HAP-1 (cell line): ENCODE results near the gene SH2D1B.

Experiments
- DNase-seq, 2 experiments: peaks; one replicate each; pipeline ENCODE4 v3.0.0-alpha.2; 2016 to 2020; ENCODE audit warnings: low spot score in 2 of 2
- H3K27me3 ChIP-seq: fragments of 250-450 bp; sonication (Bioruptor Pico); 2 replicates; pipeline ENCODE4 v1.5.1; 2020; ENCODE audit warnings: low read depth, mild to moderate bottlenecking, moderate library complexity
- H3K36me3 ChIP-seq: fragments of 250-450 bp; sonication (Bioruptor Pico); replicated peaks from 2 replicates; pipeline ENCODE4 v1.5.1; 2020; ENCODE audit warnings: mild to moderate bottlenecking
- H3K4me1 ChIP-seq: fragments of 250-450 bp; sonication (Bioruptor Pico); 2 replicates; pipeline ENCODE4 v1.5.1; 2020; ENCODE audit warnings: mild to moderate bottlenecking
- H3K4me3 ChIP-seq: fragments of 250-450 bp; sonication (Bioruptor Pico); 2 replicates; pipeline ENCODE4 v1.5.1; 2020; ENCODE audit warnings: mild to moderate bottlenecking, moderate library complexity
- H3K9me3 ChIP-seq: fragments of 250-450 bp; sonication (Bioruptor Pico); 2 replicates; pipeline ENCODE4 v1.5.1; 2020; ENCODE audit warnings: mild to moderate bottlenecking, moderate library complexity
- in situ Hi-C: fragments of 300-500 bp; cut with MboI; formaldehyde crosslinking; loops from 3 replicates; pipeline ENCODE4 v1.14.3; 2020; ENCODE audit warnings: low sequenced_read_pairs, inconsistent platforms, mixed read lengths

The SH2D1B gene

DNA sequence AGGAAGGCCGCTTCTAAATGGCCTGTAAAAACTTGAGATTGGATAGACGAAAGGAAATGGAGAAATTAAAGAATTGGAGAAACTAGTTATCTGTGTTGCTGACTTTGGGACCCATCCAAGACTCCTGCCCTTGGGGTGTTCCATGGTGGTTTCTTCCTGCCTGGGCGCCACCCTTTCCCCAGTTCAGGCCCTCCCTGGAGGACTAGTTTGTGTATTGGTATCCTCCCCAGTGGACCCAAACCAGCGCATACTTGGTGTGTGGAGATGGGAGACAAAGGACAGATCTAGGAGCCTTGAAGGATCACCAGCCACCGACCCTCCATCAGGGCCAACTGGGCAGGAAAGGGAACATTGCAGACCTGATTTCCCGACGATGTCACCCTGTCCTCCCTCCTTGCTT is 42.4 kb downstream of the SH2D1B start:
- H3K27me3 ChIP-seq = no peaks in the 10 kb centered on the region
- in situ Hi-C loops = no loop called here
- H3K4me1 ChIP-seq = no peaks in the 10 kb centered on the region
- no peaks in the 10 kb centered on the region for H3K9me3 ChIP-seq
- DNase-seq = no peak
- H3K36me3 ChIP-seq = no peaks in the 10 kb centered on the region
- no peak overlapping the region for H3K4me3 ChIP-seq

- Histone ChIP-seq H3K36me3 (no peaks in the 10 kb centered on the region), H3K9me3 (no peaks in the 10 kb centered on the region), H3K4me3 (no peak overlapping the region), H3K27me3 (no peaks in the 10 kb centered on the region), H3K4me1 (no peaks in the 10 kb centered on the region)
- DNase-seq = no peak
- in situ Hi-C loops = no loop called here
Measured at GRCh38 chr1:162368451-162368850, 43.5 kb downstream of the SH2D1B start.

- in situ Hi-C loops = no loop called here
- Histone ChIP-seq H3K4me1 (no peaks in the 10 kb centered on the region), H3K4me3 (no peak overlapping the region), H3K27me3 (no peaks in the 10 kb centered on the region), H3K9me3 (no peaks in the 10 kb centered on the region), H3K36me3 (no peaks in the 10 kb centered on the region)
- no peak for DNase-seq
Measured at GRCh38 chr1:162367772-162368171, 44.2 kb downstream of the SH2D1B start.

GRCh38 chr1:162367073-162367472 is 44.9 kb downstream of the SH2D1B start:
- Histone ChIP-seq H3K4me3 (no peak overlapping the region), H3K27me3 (no peaks in the 10 kb centered on the region), H3K4me1 (no peaks in the 10 kb centered on the region), H3K36me3 (no peaks in the 10 kb centered on the region), H3K9me3 (no peaks in the 10 kb centered on the region)
- DNase-seq = no peak
- in situ Hi-C loops = no loop called here

DNA sequence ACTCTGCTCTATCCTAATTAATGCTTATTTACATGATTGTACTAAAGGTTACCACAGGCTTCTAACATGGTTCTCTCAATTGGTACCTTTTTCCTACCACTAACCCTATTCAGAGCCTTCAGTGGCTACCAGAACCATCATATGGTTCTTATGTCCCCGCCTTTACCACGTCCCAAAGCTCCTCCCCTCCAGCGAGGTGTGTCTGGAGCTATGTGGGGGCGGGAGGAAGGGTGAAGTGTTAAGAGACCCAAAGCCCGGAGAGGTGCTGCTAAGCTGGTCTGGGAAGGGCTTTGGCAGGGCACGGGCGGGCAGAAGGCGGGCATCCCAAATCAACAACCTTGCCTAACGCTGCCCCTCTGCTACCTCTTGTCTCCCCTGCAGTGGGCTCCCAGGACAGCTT is 45.3 kb downstream of the SH2D1B start:
- in situ Hi-C loops = no loop called here

DNA sequence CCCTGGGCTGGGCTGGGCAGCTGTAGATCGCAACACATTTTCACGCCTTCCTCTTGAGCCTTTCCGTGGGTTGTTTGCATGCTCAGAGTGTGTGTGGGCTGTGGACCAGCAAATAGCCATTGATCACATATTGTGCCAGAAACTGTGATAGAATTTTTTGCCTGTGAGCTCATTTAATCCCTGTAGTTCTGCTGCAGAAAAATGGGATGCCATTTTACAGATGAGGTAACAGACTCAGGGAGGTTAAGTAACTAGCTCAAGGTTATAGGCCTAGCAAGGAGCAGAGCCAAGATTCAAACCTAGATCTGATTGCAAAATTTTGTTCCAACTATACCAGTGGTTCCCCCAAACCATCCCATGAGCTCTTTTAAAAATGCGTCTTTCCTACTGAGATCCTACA is 45.8 kb downstream of the SH2D1B start:
- H3K9me3 ChIP-seq = no peaks in the 10 kb centered on the region
- no peak overlapping the region for H3K4me3 ChIP-seq
- in situ Hi-C loops = no loop called here
- H3K27me3 ChIP-seq = no peaks in the 10 kb centered on the region
- H3K4me1 ChIP-seq = no peaks in the 10 kb centered on the region
- no peak for DNase-seq
- H3K36me3 ChIP-seq = no peaks in the 10 kb centered on the region

More for the DNA sequence above, 45.3 kb downstream of the SH2D1B start:
- DNase-seq = no peak
- Histone ChIP-seq H3K27me3 (no peaks in the 10 kb centered on the region), H3K4me1 (no peaks in the 10 kb centered on the region), H3K36me3 (no peaks in the 10 kb centered on the region), H3K4me3 (no peak overlapping the region), H3K9me3 (no peaks in the 10 kb centered on the region)

DNA sequence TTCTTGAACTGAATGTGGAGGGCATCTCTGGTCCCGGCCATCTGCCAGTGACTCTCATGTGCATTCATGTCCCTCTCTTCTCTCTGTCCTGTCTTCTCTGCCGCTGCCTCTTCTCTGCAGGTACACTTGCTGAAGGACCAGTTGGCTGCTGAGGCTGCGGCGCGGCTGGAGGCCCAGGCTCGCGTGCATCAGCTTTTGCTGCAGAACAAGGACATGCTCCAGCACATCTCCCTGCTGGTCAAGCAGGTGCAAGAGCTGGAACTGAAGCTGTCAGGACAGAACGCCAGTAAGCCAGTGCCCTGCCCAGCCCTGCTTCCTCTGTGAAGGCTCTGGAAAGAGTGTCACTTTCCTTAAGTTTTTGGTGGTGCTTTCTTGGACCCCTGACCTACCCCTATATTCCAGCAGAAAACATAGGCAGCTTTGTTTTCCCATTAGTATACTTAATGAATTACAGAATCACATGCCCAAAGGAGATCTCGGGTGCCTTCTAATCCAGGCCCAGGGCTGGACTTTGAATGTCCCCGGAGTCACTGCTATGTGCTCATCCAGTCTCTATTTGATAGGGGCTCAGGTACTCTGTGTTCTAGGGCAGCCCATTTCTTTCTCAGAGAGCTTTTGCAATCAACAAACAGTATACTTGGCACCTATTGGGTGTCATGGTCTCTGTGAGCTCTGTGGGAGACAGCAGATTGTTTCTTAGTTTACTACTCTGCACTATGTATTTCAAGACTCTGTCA is 46.5 kb downstream of the SH2D1B start:
- no peaks in the 10 kb centered on the region for H3K4me1 ChIP-seq
- no peaks in the 10 kb centered on the region for H3K9me3 ChIP-seq
- in situ Hi-C loops = no loop called here
- no peak for DNase-seq
- no peaks in the 10 kb centered on the region for H3K36me3 ChIP-seq
- H3K27me3 ChIP-seq = no peaks in the 10 kb centered on the region
- no peak overlapping the region for H3K4me3 ChIP-seq

GRCh38 chr1:162364498-162364897 is 47.4 kb downstream of the SH2D1B start:
- Histone ChIP-seq H3K36me3 (no peaks in the 10 kb centered on the region), H3K4me1 (no peaks in the 10 kb centered on the region), H3K9me3 (no peaks in the 10 kb centered on the region), H3K27me3 (no peaks in the 10 kb centered on the region), H3K4me3 (no peak overlapping the region)
- in situ Hi-C loops = no loop called here
- no peak for DNase-seq

- no peaks in the 10 kb centered on the region for H3K36me3 ChIP-seq
- no peaks in the 10 kb centered on the region for H3K27me3 ChIP-seq
- DNase-seq = no peak
- no peaks in the 10 kb centered on the region for H3K9me3 ChIP-seq
- no peaks in the 10 kb centered on the region for H3K4me1 ChIP-seq
- in situ Hi-C loops = no loop called here
- no peak overlapping the region for H3K4me3 ChIP-seq
Measured at GRCh38 chr1:162363823-162364222, 48.1 kb downstream of the SH2D1B start.

DNA sequence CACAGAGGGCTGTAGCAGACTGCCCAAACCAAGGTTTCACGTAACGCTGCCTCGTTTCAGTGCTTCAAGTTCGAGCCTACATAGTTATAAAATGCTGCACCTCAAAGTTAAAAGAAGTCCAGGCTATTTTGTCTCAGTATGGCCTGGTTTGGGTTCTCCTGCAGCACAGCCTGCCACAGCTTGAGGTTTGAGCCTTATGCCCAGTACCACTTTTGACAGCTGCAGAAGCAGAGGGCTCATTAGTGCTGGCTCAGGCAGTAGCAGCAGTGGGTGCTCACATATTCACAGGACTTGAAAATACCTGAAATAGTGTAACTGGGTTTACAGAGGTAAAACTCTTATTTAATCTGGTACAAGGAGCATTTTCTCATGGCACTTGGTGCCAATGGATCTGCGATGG is 50.6 kb downstream of the SH2D1B start:
- in situ Hi-C loops = no loop called here
- H3K4me1 ChIP-seq = no peaks in the 10 kb centered on the region
- H3K27me3 ChIP-seq = no peaks in the 10 kb centered on the region
- H3K4me3 ChIP-seq = no peak overlapping the region
- no peaks in the 10 kb centered on the region for H3K9me3 ChIP-seq
- DNase-seq = no peak
- H3K36me3 ChIP-seq = no peaks in the 10 kb centered on the region

GRCh38 chr1:162360874-162361260 is 51.1 kb downstream of the SH2D1B start:
- in situ Hi-C loops = no loop called here
- no peak for DNase-seq
- Histone ChIP-seq H3K4me3 (no peak overlapping the region), H3K36me3 (no peaks in the 10 kb centered on the region), H3K27me3 (no peaks in the 10 kb centered on the region), H3K4me1 (no peaks in the 10 kb centered on the region), H3K9me3 (no peaks in the 10 kb centered on the region)

- Histone ChIP-seq H3K36me3 (no peaks in the 10 kb centered on the region), H3K4me3 (no peak overlapping the region), H3K27me3 (no peaks in the 10 kb centered on the region), H3K9me3 (no peaks in the 10 kb centered on the region), H3K4me1 (no peaks in the 10 kb centered on the region)
- in situ Hi-C loops = no loop called here
- DNase-seq = no peak
Measured at GRCh38 chr1:162360237-162360873, 51.6 kb downstream of the SH2D1B start.

GRCh38 chr1:162359523-162360236 is 52.3 kb downstream of the SH2D1B start:
- no peak for DNase-seq
- Histone ChIP-seq H3K27me3 (no peaks in the 10 kb centered on the region), H3K4me1 (no peaks in the 10 kb centered on the region), H3K9me3 (no peaks in the 10 kb centered on the region), H3K36me3 (no peaks in the 10 kb centered on the region), H3K4me3 (no peak overlapping the region)
- in situ Hi-C loops = no loop called here

DNA sequence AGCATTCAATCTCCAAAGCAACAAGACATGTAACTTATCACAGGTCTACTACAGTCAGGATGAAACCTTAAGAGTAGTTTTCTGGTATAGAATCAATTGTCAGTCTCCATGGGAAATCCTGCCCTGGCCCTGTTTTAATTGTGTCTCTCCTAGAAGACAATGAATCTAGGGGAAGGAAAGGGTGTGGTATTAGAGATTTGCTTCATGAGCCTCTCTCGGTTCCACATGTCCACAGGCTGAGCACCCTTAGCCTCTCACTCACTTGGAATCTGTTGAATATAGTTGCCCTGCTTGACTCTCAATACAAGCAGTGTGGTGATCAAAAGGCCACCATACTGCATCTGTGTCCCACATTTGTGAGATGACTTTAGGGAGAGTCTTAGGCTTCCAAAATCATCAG is 53.0 kb downstream of the SH2D1B start:
- H3K36me3 ChIP-seq = no peaks in the 10 kb centered on the region
- H3K9me3 ChIP-seq = no peaks in the 10 kb centered on the region
- no peaks in the 10 kb centered on the region for H3K4me1 ChIP-seq
- in situ Hi-C loops = no loop called here
- no peak overlapping the region for H3K4me3 ChIP-seq
- H3K27me3 ChIP-seq = no peaks in the 10 kb centered on the region
- no peak for DNase-seq
